Type B pancreatic cell (in vitro differentiated cells): Measurements from ENCODE around the gene C2orf69. TPM values are rescaled to one million over a fixed set of nuclear protein-coding genes. Genes with fewer than 3 reads are reported as not detected.

Experiments
- DNase-seq: peaks from one replicate; pipeline ENCODE4 v3.0.0; 2021; ENCODE audit warnings: mixed read lengths; ENCODE audit not compliant: unreplicated experiment; ENCODE audit errors: extremely low spot score
- H3K27ac Mint-ChIP-seq: 2 replicates; pipeline ENCODE4 v1.8.0; 2021; ENCODE audit warnings: mild to moderate bottlenecking, mixed read lengths
- H3K27me3 Mint-ChIP-seq: 2 replicates; pipeline ENCODE4 v1.8.0; 2021; ENCODE audit warnings: mixed read lengths
- H3K36me3 Mint-ChIP-seq: 2 replicates; pipeline ENCODE4 v1.8.0; 2021; ENCODE audit warnings: mixed read lengths
- H3K4me1 Mint-ChIP-seq: one replicate; pipeline ENCODE4 v1.8.0; 2021; ENCODE audit warnings: mixed read lengths; ENCODE audit not compliant: unreplicated experiment
- H3K4me3 Mint-ChIP-seq: 2 replicates; pipeline ENCODE4 v1.8.0; 2021; ENCODE audit warnings: mild to moderate bottlenecking, mixed read lengths
- H3K9me3 Mint-ChIP-seq: 2 replicates; pipeline ENCODE4 v1.8.0; 2021; ENCODE audit warnings: mixed read lengths
- total RNA-seq: library from RNA; stranded (reverse); gene quantifications from 2 replicates; pipeline ENCODE4 v1.2.1, GENCODE V29; 2021; ENCODE audit warnings: low replicate concordance
- TF ChIP-seq, protein P1 (sequence below): fragments of 200-600 bp; sonication (generic); conservative IDR thresholded peaks from 2 replicates; pipeline ENCODE4 v1.5.0; 2021; ENCODE audit warnings: antibody characterized with exemption, mild to moderate bottlenecking

The C2orf69 gene
- total RNA-seq, 1 donor from 2014 or later = 14.5 TPM

DNA sequence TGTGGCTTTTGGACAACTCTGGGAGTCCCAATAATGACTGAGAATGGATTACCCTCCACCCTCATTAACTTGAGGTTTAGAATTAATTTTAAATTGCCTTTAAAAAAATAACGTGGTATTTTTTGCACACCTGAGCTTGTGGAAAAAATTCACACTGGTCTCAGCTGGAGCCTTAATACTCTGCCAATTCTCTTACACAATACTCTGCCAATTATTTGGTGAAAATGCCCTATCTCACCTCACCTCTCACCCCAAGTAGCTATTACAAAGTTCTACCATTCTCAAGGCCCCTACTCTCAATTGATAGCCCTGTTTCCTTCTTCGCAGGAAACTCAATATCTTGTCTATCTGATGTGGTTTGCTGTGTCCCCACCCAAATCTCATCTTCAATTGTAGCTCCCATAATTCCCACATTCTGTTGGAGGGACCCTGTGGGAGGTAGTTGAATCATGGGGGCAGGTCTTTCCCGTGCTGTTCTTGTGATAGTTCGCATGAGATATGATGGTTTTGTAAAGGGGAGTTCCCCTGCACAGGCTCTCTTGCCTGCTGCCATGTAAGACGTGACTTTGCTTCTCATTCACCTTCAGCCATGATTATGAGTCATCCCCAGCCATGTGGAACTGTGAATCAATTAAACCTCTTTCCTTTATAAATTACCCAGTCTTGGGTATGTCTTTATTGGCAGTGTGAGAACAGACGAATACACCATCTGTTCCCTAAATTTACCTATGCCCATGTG, 27.4 kb upstream of the C2orf69 start:
- no peak overlapping the region for H3K4me3 Mint-ChIP-seq
- peaks cover 6% of the 10 kb centered on the region for H3K9me3 Mint-ChIP-seq
- H3K4me1 Mint-ChIP-seq = no peaks in the 10 kb centered on the region
- no peak overlapping the region for H3K27ac Mint-ChIP-seq
- H3K27me3 Mint-ChIP-seq = peaks cover 5% of the 10 kb centered on the region
- TF ChIP-seq, protein P1, sequence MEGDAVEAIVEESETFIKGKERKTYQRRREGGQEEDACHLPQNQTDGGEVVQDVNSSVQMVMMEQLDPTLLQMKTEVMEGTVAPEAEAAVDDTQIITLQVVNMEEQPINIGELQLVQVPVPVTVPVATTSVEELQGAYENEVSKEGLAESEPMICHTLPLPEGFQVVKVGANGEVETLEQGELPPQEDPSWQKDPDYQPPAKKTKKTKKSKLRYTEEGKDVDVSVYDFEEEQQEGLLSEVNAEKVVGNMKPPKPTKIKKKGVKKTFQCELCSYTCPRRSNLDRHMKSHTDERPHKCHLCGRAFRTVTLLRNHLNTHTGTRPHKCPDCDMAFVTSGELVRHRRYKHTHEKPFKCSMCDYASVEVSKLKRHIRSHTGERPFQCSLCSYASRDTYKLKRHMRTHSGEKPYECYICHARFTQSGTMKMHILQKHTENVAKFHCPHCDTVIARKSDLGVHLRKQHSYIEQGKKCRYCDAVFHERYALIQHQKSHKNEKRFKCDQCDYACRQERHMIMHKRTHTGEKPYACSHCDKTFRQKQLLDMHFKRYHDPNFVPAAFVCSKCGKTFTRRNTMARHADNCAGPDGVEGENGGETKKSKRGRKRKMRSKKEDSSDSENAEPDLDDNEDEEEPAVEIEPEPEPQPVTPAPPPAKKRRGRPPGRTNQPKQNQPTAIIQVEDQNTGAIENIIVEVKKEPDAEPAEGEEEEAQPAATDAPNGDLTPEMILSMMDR = no peak
- DNase-seq = no peak
- no peaks in the 10 kb centered on the region for H3K36me3 Mint-ChIP-seq

DNA sequence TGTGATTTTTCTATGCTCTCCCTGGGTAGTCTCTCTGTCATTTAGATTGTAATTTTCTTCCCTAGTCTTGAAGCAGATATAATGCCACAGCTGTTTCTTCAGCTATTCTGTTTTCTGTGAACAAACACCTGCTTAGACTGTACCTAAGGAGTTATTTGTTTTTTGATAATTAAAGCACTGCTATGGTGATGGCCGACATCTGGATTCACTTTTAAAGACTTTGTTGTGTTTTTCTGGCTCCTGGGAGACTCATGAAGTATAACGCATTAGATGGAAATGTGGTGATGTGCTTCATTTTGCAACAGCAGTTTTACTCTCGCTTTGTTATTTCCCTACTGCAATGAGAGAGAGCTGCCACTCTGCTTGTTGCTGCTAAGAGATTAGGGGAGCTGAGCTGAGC, 15.7 kb upstream of the C2orf69 start:
- DNase-seq = no peak
- no peaks in the 10 kb centered on the region for H3K27me3 Mint-ChIP-seq
- no peak overlapping the region for H3K4me3 Mint-ChIP-seq
- H3K36me3 Mint-ChIP-seq = no peaks in the 10 kb centered on the region
- no peak overlapping the region for H3K27ac Mint-ChIP-seq
- TF ChIP-seq, protein P1 = no peak
- H3K4me1 Mint-ChIP-seq = no peaks in the 10 kb centered on the region
- H3K9me3 Mint-ChIP-seq = no peaks in the 10 kb centered on the region

DNA sequence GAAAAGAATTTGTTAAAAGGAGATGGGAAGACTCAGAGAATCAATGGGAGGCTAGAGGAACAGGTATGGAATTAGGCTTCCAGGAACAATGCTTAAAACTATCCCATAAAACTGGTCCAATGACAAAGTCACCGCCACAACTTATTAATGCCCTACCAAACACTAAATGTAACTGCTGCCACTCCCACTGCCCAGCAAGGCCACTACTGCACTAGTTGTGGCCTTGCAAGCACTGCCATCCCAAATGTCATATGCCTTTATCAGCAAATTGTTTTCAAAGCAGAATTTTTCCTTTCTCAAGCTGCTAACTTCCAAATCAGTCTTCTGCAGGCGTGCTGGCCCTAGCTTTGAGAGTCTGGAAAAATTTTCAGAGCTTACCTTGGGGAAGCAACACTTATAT, 14.5 kb upstream of the C2orf69 start:
- TF ChIP-seq, protein P1 = no peak
- no peaks in the 10 kb centered on the region for H3K4me1 Mint-ChIP-seq
- H3K27me3 Mint-ChIP-seq = no peaks in the 10 kb centered on the region
- H3K27ac Mint-ChIP-seq = no peak overlapping the region
- H3K36me3 Mint-ChIP-seq = no peaks in the 10 kb centered on the region
- H3K9me3 Mint-ChIP-seq = no peaks in the 10 kb centered on the region
- no peak overlapping the region for H3K4me3 Mint-ChIP-seq
- DNase-seq = no peak

DNA sequence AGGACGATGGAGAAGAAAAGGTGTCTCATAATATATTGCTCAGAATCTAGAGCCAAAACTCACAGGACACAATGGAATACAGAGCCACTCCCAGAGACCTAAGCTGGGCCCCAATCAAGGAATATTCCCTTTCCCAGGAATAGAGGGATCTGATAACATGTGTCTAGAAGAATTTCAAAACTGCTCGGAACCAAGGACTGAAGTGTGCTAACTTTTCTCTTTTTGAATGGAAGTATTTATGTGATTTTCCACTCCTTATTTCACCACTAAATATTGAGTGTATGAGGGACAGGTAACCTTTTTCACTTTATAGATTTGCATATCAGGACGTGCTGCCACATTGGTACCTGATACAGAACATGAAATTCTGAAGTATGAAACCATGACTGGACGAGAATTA, 9.2 kb upstream of the C2orf69 start:
- no peak overlapping the region for H3K4me3 Mint-ChIP-seq
- H3K27me3 Mint-ChIP-seq = peaks cover 4% of the 10 kb centered on the region
- no peaks in the 10 kb centered on the region for H3K36me3 Mint-ChIP-seq
- DNase-seq = no peak
- H3K9me3 Mint-ChIP-seq = no peaks in the 10 kb centered on the region
- TF ChIP-seq, protein P1 = no peak
- H3K4me1 Mint-ChIP-seq = no peaks in the 10 kb centered on the region
- H3K27ac Mint-ChIP-seq = no peak overlapping the region

DNA sequence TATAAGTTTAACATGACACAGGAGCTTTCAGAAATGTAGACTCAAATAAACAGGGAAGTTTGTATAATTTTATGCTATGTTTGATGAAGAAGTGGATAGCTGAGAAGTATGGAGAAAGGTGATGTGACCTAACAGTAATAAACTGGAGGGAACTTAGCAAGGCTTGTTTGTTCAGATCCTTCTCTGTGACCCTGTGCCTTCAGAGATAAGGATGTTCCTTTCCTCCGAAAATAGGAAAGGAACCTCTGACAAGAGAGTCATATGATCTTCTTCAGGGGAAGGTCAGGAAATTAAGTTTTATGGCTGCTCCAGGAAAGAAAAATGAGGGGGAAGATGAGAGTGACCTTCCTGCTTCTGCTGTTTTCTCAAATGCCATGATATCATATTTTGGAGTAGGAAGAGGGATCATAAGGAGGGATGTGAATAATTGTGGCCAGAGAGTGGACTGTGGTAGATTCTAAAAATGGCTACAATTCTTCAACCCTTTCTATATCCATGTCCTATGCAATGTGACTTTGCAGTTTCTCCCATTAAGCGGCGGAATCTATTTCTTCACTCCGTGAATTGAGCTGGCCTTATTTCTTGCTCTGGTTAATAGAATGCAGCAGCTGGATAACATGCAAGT, 8.5 kb upstream of the C2orf69 start:
- no peak overlapping the region for H3K4me3 Mint-ChIP-seq

More for the DNA sequence above, 8.5 kb upstream of the C2orf69 start:
- H3K27me3 Mint-ChIP-seq = peaks cover 4% of the 10 kb centered on the region
- TF ChIP-seq, protein P1 = no peak
- DNase-seq = no peak
- H3K9me3 Mint-ChIP-seq = no peaks in the 10 kb centered on the region
- no peaks in the 10 kb centered on the region for H3K36me3 Mint-ChIP-seq
- H3K4me1 Mint-ChIP-seq = no peaks in the 10 kb centered on the region
- H3K27ac Mint-ChIP-seq = no peak overlapping the region
